Spleen (tissue), 7 donors: ENCODE measurements around the gene IPO9.

Experiments used
- CTCF ChIP-seq, 11 experiments: fragments of 200-600 bp in 7 of 11; fragments of 450-650 bp in 4 of 11; sonication (generic) in 4 of 11; IDR thresholded peaks in 8 of 11; conservative IDR thresholded peaks in 3 of 11; 1 replicate in 7 of 11; 2 replicates in 4 of 11; pipeline versions ENCODE4 v1.4.0 to v1.8.0; 2016 to 2021; ENCODE audit warnings: antibody characterized with exemption in 11 of 11, inconsistent platforms in 4 of 11, mild to moderate bottlenecking in 1 of 11
- POLR2A ChIP-seq, 3 donors: fragments of 450-650 bp; IDR thresholded peaks; one replicate each; pipeline ENCODE4 v1.5.1; 2017; ENCODE audit warnings: antibody characterized with exemption in 3 of 3, mild to moderate bottlenecking in 1 of 3
- donor health status: DM: no; HTN: no; CAD: no; lungs with moderate emphysema.
- donor health status: DM: no; HTN: no; CAD: no.
- donor health status: DM: no; HTN: no; CAD: no.

GRCh38 chr1:201849372-201850052 lies 20.6 kb downstream of the IPO9 start:
- no peak for TF ChIP-seq CTCF (IDR thresholded peaks at IDR 0.05 in 8 of 11, conservative IDR thresholded peaks at IDR 0.05 in 3 of 11)
- TF ChIP-seq POLR2A (IDR thresholded peaks at IDR 0.05): no peak
